GM19239 (cell line): ENCODE results near the gene PACSIN2.
"Not testable (repeated sequence)": the region's sequence is repeated elsewhere in the genome, so short reads cannot be mapped to it uniquely, and the experiment has no call there.

Experiments
- DNase-seq: peaks from one replicate; pipeline ENCODE4 v3.0.0; 2011; ENCODE audit warnings: low spot score; ENCODE audit not compliant: insufficient read length
- FAIRE-seq: peaks from 2 replicates; lab custom pipeline; 2011; peaks lifted over from hg19 to GRCh38; lab: Jason Lieb, UNC

Gene PACSIN2

DNA sequence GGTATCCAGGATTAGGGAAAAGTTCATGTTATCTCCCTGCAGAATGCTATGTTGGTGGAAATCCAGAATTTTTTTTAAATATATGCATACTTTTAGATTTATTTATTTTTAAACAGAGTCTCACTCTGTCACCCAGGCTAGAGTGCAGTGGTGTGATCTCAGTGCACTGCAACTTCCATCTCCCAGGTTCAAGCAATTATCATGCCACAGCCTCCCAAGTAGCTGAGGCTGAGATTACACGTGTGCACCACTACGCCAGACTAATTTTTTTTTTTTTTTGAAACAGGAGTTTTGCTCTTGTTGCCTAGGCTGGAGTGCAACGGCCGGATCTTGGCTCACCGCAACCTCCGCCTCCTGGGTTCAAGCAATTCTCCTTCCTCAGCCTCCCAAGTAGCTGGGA lies 2.6 kb downstream of the PACSIN2 start:
- FAIRE-seq, result no peak

DNA sequence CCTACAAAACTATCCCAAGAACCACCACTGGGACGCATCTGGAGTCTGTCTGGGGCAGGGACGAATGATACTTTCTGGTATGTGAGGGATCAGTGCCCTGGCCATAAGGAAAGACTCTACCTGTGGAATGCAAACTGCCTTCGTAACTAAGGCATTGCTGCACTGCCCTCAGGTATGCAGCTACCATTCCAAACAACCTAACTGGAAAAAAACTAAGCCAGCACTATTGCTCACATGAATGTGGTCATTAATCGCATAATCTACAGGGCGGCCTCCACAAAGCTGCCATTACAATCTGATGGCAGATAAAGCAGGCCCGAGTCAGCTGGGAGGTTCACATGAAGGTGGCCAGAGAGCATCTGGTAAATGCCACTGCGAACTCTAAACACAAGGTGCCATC lies 3.9 kb downstream of the PACSIN2 start:
- DNase-seq (no peak), FAIRE-seq (no peak)

More for the DNA sequence above, 2.6 kb downstream of the PACSIN2 start:
- DNase-seq, result no peak

GRCh38 chr22:43009444-43009843 lies 5.5 kb downstream of the PACSIN2 start:
- FAIRE-seq, result no peak
- DNase-seq, result no peak

- no peak for FAIRE-seq
These were observed 6.0 kb downstream of the PACSIN2 start for GRCh38 chr22:43008921-43009320.

GRCh38 chr22:43008509-43008908 lies 6.4 kb downstream of the PACSIN2 start:
- no peak for FAIRE-seq

More at GRCh38 chr22:43008921-43009320, 6.0 kb downstream of the PACSIN2 start:
- DNase-seq, result no peak

GRCh38 chr22:43007519-43008102 lies 7.3 kb downstream of the PACSIN2 start:
- FAIRE-seq (no peak), DNase-seq (no peak)

More at GRCh38 chr22:43008509-43008908, 6.4 kb downstream of the PACSIN2 start:
- DNase-seq, result no peak

DNA sequence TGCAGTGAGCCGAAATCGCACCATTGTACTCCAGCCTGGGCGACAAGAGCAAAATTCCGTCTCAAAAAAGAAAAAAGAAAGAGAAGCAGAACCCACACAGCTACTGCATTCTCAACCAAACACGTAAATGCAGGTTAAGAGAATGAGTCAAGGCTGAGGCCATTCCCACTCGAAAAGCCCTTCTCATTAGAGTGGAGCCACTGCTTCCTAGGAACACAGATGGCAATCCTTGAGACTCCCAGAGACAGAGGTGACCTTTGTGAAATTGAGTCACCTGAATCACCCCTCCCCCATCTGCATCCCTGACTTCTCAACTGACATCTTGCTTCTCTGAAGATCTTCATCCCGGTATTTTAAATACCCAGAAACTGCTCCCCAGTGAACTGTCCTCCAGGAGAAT lies 8.2 kb downstream of the PACSIN2 start:
- no peak for DNase-seq
- FAIRE-seq, result no peak

- DNase-seq (no peak), FAIRE-seq (no peak)
These were observed 8.9 kb downstream of the PACSIN2 start for GRCh38 chr22:43006016-43006505.

GRCh38 chr22:43005106-43005505 lies 9.8 kb downstream of the PACSIN2 start:
- FAIRE-seq (peak; percentile 45), DNase-seq (no peak)

DNA sequence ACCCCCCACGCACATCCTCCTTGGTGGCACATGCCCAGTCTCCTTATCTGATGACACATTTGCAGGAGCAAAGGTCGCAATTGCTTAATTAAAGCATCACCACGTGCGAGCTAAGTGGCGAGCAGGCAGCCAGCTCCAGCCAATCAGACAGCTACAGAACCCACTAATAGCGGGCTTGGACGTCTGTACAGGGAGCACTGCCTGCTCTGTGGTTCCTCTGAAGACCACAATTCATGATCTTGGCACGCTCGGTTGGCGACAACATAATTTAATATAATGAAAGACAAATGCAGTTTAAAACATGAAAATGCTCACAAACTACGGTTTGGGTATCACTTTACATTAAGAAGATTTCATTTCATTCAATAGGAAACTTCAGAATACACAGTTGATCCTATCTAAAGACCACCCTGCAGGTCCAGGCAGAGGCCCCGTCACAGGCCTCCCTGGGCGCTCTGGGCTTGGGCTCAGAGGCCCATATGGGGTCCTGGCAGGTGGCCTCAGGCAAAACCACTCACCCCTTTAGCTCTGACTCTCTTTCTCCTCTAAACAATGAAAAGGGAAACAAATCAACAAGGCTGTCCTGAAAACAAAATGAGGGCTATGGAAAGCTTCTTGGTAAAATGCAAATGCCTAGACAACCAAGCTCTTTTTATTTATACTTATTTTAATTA lies 10.4 kb downstream of the PACSIN2 start:
- DNase-seq (no peak), FAIRE-seq (peak; percentile 63)

GRCh38 chr22:43002202-43002586 lies 12.8 kb downstream of the PACSIN2 start:
- no peak for DNase-seq

DNA sequence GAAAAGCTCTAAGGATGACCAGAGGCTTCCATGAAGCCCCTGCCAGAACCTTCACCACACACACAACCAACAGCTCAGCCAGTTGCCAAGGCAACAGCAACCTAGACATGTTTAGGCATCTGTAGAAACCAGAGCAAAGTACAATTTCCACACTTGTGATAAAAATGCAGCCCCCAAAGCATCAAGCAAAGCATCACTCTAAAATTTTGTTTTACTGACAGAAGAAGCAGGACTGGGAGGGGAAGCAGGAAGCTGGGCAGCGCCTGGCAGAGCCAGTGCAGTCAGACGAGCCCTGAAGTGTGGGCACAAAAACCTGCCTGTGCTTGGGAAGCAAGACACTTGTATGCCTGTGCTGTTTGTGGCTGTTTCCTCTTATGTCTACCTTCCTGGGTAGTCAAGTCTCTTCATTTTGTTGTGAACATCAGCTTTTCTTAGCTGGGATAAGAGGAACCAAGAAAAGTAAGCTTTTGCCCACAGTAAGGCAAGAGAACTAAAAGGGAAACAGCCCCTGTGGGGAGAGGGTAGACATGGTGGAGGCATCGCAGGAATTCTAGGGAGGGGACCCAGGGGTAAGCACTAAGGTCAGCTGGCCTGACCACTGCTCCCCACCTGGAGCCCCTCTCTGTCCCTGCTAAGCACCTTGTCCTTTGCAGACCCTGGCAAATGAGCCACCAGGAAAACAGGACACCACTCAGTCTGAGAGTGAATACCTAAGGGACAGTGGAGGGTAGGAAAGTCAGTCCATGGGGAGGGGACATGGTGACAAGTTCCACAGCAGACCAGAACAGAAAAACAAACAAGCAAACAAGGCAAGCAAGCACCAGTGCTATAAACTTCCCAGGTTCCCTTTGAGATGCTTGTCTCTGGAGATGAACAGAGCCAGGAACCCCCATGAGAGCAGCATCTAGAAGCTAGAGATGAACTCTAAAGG lies 13.4 kb downstream of the PACSIN2 start:
- DNase-seq (no peak), FAIRE-seq (peak; percentile 84)

More at GRCh38 chr22:43002202-43002586, 12.8 kb downstream of the PACSIN2 start:
- FAIRE-seq, result peak; percentile 56

- no peak for DNase-seq
These were observed 14.3 kb downstream of the PACSIN2 start for GRCh38 chr22:43000441-43001175.

GRCh38 chr22:42997582-42998090 lies 17.3 kb downstream of the PACSIN2 start:
- FAIRE-seq (no peak), DNase-seq (no peak)

More at GRCh38 chr22:43000441-43001175, 14.3 kb downstream of the PACSIN2 start:
- peak; percentile 14 for FAIRE-seq

GRCh38 chr22:42996646-42997365 lies 18.1 kb downstream of the PACSIN2 start:
- FAIRE-seq, result no peak
- DNase-seq, result no peak

GRCh38 chr22:42995654-42996053 lies 19.3 kb downstream of the PACSIN2 start:
- DNase-seq, FAIRE-seq: not testable (repeated sequence)

DNA sequence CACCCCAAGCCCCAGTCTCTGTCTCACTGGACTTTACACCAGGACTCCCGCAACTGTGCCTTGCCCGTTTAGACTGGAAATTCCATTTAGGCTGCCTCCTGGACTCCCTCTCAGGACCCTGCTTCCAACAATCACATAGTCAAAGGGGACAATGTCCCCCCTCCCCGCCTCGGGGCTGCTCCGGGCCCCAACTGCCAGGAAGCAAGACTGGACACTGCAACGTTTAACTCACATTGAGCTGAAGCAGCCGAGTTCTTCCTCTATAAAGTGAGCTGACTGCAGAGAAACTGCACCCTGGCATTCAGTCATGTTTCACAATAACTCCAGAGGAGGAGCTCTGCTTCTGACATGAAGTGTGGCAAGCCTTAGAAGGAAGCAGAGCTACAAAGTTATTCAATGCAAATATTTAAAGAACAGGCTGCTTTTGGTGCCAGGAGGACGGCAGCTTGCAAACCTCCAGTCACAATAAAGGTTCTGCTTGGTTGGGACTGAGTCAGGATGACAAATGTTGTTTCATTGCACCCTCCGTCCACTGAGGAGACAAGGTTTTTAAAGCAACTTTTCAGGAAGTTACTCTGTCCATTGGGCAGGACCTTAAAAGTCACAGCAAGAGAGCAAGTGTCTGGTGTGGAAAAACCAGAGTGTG lies 19.9 kb downstream of the PACSIN2 start:
- DNase-seq (no peak), FAIRE-seq (peak; percentile 78)

DNA sequence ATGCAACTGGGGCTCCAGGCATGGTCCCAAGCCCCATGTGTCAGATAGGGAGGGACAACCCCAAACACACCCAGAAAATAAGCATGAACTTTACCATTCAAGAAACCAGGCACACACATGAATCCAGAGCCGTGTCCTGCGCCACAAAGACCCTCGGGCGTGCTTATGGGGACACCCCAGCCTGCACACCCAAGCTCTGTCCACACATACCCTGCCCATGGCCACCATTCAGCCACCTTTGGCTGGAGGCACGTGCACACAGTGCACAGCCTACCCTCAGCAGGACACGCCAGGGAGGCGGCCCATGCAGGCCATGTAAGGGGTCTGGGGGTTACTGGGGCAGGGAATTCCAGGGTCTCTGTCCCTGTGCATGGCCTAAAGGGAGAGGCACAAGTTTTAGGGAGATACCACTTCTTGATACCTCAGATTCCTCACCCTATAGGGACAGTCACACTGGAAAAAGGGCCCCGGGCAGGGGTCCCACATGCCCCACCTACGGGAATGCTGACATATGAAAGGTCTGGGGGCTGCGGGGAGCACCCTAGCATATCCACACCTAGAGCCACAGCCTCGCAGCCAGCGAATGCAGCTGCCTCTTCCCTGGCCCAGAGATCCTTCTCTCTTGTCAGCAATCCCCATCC lies 20.6 kb downstream of the PACSIN2 start:
- no peak for DNase-seq
- no peak for FAIRE-seq
